Activated gamma-delta T cell treated with Interleukin-2 at 50 U/mL for 16 hours (primary cell): ENCODE measurements around the gene PRR12.
A peak's percentile ranks its signal among the peaks of the same experiment; 100 is the strongest.

Source experiments
- DNase-seq: peaks from one replicate; pipeline ENCODE4 v3.0.0-alpha.2; 2020

PRR12 gene, protein sequence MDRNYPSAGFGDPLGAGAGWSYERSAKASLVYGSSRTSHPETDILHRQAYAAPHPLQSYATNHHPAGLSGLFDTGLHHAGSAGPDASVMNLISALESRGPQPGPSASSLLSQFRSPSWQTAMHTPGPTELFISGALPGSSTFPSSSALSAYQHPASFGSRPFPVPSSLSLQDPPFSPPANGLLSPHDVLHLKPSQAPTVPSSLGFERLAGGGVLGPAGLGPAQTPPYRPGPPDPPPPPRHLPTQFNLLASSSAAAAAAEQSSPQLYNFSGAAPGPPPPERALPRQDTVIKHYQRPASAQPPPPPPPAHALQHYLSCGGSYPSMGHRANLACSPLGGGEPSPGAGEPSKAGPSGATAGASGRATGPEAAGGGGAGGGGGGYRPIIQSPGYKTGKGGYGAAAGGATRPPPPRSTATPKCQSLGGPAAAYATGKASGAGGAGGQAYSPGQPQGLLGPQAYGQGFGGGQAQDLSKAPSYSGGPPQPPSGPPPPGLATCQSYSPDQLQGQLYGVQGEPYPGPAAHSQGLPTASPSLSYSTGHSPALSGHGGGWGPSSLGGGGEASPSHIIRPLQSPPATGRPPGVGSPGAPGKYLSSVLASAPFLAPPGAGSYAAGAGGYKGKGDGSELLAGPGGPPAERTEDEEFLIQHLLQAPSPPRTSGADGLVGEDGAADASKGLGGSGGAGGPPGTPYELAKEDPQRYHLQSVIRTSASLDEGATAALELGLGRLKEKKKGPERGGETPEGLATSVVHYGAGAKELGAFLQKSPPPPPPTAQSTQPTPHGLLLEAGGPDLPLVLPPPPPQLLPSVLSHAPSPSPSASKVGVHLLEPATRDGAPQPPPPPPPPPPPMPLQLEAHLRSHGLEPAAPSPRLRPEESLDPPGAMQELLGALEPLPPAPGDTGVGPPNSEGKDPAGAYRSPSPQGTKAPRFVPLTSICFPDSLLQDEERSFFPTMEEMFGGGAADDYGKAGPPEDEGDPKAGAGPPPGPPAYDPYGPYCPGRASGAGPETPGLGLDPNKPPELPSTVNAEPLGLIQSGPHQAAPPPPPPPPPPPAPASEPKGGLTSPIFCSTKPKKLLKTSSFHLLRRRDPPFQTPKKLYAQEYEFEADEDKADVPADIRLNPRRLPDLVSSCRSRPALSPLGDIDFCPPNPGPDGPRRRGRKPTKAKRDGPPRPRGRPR (N-terminal part only)

DNA sequence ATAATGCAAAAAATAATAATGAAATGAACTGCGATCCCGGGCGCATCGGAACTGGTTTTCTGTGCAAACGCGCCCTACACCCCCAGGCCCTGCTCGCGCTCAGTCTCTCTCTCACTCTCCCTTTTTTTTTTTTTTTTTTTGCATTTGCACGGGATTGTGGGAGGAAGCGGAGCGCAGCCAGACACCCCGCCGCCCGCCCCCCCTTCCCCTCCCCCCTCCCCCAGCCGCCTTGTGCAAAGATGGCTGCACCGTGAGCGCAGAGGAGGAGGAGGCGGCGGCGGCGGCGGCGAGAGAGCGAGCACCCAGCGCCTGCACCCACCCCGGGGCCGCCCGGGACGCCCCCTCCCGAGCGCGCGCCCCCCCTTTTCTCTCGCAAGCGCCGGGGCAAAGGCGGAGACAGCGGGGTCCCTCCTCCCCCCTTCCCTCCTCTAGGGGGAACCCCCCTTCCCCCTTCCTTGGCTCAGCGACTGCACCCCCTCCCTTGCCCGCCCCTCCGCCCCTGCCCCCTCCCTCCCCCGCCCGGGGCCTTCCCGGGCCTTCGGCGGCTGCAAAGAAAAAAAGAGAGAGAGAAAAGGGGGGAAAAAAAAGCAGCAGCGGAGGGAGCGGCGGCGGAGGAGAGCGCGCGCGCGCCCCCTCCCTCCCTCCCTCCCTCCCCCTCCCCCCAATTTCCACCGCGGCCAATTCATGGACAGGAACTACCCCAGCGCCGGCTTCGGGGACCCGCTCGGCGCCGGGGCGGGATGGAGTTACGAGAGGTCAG is at the start of gene PRR12:
TSS of gene PRR12 (plus strand) at position 212 of the 760 bp plus-strand sequence. CDS start at position 685, 473 bp downstream.
- DNase-seq, result peak; percentile 68

DNA sequence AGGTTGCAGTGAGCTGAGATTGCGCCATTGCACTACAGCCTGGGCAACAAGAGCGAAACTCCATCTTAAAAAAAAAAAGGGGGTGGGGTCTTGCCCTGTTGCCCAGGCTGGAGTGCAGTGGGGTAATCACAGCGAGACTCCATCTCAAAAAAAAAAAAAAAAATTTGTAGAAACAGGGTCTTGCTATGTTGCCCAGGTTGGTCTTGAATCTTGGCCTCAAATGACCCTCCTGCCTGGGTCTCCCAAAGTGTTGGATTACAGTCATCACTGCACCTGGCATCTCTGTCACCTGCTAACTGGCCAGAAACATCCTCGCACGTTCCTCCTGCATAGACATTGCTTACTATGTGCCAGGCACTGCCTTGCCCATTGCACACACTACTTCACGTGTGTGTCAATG is 49.1 kb upstream of the PRR12 start:
- DNase-seq, result no peak

DNA sequence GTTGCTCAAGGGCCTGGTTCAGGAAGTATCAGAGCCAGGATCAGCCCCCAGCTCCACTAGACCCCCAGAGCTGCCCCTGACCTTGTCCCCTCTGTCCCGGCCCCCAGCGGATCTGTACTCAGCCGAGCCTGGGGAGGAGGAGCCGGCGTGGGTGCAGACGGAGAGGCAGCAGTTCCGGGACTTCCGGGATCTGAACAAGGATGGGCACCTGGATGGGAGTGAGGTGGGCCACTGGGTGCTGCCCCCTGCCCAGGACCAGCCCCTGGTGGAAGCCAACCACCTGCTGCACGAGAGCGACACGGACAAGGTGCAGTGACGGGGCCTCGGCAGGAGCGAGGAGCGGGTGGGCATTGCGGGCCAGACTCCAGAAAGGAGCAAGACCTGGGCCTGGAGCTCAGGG is 48.5 kb upstream of the PRR12 start:
- DNase-seq, result no peak

DNA sequence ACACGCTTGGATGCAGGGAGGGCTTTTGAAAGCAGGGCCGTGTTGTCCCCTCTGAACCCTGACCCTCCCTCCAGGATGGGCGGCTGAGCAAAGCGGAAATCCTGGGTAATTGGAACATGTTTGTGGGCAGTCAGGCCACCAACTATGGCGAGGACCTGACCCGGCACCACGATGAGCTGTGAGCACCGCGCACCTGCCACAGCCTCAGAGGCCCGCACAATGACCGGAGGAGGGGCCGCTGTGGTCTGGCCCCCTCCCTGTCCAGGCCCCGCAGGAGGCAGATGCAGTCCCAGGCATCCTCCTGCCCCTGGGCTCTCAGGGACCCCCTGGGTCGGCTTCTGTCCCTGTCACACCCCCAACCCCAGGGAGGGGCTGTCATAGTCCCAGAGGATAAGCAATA is 48.0 kb upstream of the PRR12 start:
- DNase-seq, result no peak

DNA sequence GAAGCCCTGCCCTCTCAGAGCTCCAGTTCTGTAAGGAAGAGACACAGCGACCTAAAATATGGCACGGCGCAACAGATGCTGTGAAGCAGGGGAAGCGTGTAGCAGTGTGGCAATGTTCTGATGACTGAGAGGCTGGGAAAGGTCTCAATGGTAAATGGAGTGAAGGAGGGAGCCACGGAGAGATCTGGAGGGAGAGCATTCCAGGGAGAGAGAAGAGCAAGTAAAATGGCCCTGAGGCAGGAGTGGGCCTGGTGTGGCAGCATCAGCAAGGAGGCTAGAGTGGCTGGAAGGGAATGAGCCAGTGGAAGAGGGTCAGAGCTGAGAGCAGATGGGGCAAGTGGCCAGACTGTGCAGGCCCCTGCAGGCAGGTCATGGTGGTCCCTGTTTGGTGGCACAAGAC is 46.8 kb upstream of the PRR12 start:
- no peak for DNase-seq

DNA sequence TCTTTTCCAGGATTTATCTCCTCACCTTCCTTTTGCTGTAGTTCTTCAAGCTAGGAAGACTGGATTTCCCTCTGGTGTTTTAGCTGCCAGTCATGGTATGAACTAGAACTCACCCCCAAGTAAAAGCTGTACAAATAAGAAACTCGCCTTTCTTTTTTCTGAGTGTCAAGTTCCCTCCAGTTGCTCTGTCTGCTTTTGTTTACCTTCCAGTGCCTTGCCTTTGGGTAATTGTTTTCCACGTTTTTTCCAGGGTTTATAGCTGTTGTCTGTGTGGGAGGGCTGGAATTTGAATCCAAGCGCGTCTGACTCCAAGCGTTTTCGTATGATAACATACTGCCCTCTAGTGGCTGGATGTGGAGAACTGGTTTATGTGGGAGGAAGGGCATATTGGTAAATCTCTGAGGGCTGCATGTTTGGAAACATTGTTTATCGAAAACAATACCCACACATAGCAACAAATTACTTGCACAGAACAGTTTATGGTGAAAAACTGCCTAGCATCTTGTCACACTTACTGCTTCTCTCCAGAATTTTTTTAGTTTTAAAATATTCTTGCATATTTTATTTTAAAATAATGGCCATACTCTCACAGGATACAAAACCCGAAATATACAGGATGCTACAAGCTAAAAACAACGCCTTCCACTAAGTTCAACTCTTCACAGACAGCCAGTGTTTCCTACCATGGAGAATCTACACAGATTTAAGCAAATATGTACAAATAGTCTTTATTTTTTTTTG is 44.0 kb upstream of the PRR12 start:
- peak; percentile 70 for DNase-seq

DNA sequence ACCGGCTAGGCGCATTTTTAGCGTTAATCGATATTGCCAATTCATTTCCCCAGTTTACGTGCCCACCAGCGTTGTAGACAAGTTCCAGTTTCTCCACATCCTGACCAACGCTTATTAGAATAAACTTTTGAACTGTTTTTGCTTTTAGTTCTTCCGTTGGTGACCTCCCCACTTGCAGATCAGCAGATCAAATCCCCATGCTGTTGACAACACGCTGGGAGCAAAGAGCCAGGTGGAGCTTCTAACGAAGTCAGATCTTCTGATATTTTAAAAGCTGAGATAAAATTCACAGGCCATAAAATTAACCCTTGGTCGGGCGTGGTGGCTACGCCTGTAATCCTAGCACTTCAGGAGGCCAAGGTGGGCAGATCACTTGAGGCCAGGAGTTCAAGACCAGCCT is 41.9 kb upstream of the PRR12 start:
- DNase-seq, result no peak

DNA sequence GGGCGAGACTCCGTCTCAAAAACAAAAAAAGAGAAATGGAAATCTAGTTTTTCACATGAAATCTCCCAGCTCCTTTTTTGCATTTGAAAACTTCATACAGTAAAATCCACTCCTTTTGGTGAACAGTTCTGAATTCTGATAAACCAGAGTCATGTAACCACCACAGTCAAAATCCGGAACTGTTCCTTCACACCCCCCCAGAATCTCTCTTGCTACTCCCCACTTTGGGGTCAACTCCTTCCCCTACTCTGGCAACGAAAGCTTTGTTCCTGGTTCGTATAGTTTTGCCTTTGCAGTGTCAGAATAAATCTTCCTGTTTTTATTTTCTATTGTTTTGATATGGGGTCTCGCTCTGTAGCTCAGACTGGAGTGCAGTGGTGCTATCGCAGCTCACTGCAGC is 39.5 kb upstream of the PRR12 start:
- DNase-seq, result no peak

DNA sequence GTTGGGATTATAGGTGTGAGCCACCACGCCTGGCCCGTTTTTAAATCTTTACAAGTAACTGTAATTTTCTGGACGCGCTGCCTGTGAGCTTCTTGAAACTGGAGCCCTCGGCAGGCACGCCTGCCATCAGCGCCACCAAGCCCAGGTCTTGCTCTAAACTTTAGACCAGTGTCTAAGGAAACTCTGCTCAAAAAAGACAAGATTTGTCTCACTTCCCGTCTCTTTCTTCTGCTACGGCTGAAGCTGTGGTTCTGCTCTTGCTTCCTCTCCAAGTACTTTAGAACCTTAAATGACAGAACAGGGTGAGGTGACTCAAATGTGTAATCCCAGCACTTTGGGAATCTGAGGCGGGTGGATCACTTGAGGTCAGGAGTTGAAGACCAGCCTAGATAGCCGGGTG is 38.2 kb upstream of the PRR12 start:
- peak; percentile 35 for DNase-seq

DNA sequence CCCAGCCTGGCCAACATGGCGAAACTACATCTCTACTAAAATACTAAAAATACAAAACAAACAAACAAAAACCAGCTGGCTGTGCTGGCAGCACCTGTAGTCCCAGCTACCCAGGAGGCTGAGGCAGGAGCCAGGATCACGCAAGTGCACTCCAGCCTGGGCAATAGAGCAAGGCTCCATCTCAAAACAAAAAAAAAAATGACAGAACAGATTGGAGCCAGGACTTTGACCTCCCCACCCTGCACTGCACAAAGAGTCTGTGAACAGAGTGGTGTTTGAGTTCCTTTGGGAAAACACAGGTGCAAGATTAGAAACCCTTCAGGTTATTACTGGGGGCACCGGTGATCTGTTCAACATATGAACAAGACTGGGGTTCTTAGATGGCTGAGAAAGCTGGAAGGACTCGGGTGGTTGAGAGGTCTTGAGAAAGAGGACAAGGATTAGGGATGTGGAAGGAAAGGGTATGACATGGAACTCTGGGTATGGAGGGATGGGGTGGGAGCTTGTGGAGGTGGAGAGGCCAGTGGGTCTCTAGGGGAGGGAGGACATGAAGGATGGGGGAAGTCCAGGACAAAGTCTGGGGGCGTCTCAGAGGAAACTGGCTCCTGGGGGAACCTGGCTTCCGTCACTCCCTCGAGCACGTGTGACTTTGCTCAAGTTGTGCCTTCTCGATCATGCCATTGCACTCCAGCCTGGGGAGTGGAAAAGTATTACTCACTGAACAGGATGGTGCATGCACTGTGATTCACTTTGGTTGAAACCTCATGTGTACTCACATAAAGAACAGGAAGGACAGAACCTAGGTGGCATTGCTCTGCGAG is 37.3 kb upstream of the PRR12 start:
- DNase-seq, result peak; percentile 40

DNA sequence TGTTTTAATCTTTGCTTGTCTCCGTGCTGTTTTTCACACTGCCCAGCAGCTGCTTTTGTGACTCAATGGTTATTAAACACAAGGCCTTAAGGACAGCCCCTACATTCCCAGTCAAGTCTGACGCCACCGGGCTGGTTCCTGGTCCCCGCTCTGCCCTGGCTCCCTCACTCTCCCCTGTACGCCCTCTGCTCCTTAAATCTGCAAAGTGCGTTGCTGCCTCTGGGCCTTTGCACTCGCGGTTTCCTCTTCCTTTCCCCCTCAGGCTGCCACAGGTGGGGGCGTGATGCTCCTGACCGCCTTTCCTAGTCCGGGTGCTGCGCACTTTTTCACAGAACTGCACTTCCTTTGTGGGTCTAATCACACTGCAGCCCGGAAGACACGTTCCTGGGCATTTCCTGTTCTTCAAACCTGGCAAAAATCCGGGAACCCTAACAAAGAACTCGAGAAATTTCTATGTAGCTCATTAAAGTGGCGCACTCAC is 36.2 kb upstream of the PRR12 start:
- peak; percentile 48 for DNase-seq

DNA sequence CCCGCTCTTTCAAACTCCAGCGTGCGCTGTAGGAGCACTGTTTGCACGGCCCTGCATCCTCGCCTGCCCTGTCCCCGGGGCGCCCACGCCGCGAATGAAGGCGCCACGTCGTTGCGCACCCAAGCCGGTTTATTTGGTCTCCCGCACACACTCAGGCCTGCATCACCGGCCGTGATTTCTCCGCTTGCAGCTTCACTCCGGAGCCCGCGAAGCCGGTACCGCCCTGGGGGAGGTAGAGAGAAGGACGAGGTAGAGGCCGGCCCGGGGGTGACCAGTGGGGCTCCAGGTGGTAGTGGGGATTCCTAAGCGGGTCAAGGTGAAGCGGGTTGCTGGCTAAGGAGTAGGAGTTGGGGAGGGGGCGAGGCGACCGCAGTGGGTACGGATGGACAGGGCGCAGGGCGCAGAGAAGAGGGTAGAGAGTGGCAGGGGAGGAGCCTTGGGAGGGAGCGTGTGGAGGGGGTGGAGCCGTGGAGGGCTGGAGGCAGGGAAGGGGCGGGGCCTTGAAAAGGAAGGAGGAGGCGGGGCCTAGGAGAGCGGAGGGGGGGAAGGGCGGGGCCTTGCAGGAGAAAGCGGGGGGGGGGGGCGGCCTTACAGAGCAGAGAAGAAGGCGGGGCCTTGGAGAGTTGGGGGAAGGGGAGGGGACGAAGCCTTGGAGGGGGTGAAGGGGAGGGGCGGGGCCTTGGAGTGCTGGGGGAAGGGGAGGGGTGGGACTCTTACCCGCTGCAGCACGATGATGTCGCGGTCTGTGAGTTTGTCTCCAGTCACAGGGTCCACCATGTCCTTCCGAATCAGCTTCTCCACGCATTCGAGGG is 35.2 kb upstream of the PRR12 start:
- peak; percentile 71 for DNase-seq

DNA sequence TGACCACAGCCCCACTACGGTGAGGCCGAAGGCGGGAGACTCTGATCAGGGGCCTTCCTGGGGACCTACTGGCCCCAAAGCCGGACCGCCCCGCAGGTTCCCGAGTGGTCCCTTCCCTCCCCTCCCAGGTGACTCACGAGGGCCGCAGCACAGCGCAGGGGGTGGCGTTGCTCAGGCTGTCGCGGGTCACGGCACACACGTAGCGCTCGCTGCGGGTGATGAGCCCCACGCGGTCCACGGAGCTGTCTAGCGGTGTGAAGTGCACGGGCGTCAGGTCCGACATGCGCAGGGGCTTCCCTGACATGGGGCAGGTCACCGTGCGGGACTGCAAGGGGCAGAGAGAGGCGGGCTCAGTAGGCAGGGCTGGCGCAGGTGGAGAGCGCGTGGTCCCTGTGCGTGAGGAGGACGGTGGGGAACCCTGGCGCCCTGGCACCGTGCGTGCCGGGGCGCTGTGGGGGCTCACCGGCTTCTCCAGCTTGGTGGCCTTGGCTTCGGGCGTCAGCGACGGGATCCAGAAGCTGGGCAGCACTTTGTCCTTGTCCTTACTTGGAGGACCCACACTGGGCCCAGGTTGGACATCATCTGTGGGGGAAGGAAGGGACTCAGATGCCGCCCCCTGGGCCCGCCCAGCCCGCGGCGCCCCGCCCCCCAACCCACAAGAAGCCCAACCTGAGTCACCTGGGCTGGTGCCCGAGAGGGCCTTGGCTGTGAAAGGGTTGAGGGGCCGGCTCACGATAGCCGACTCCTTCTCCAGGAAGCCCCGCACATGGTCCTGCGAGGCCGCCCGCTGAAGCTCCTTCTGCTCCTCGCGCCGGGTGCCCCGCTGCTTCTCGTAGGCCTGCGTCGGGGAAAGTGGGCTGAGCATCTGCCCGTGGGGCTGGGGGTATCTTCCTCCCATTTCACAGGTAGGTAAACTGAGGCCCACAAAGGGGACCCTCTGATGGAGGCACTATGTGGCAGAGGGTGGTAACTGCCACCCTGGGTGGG is 34.3 kb upstream of the PRR12 start:
- peak; percentile 64 for DNase-seq

DNA sequence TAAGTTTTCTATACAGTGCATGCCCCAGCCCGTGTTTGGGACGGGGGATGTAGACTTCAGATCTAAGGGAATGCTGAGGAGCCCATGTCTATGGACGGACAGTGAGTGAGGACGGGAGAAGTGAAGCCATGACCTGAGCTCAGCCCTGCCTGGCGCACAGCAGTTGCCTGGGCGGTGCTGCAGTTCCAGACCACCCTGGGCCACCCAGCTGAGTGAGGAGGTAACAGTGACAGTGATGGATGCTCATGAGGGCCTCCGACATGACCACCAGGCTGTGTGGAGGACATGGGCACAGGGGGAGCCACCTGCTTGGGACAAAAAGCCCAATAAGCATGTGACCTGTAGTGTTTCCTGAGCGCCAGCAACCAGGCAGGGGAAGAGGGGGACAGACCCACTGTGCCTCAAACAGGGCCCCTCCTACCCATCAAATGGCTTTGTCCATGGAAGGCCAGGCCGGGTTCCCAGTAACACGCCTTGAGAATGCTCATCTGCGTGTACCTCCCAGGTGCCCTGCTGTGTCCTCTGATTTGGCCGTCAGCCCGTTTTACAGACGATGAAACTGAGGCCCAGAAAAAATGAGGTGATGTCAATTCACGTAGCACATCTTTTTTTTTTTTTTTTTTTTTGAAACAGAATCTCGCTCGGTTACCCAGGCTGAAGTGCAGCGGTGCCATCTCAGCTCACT is 33.2 kb upstream of the PRR12 start:
- no peak for DNase-seq

DNA sequence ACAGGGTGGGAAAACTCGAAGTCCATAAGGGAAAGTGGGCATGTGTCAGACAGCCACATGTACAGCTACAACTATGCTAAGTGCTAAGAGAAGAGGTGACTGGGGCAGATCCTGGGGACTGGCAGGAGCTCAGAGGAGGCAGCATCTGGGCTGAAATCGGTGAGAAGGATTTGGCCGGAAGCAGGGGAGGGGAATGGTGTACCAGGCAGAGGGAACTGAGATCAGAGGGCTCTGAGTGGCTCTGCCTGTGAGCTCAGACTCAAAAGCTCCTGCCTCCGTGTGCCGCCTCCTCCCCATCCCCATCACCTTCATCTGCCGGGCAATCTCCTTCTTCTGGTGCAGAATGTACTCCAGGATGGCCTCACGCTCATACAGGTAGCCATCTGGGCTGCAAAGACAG is 32.4 kb upstream of the PRR12 start:
- DNase-seq, result no peak

DNA sequence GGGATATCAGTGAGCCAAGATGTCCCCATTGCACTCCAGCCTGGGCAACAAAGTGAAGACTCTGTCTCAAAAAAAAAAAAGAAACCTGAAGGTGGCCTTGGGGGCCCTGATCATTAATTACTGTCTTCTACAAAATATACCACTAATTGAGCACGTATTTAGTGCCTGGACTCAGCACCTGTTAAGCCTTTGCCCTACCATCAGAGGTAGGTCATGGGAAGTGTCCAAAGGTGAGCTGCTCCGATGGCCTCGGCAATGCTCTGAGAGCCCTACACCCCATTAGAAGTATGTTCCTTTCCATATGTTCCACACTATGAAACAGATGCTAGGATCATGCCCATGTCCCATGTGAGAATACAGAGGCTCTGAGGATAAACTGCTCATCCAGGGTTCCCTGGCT is 31.5 kb upstream of the PRR12 start:
- no peak for DNase-seq

DNA sequence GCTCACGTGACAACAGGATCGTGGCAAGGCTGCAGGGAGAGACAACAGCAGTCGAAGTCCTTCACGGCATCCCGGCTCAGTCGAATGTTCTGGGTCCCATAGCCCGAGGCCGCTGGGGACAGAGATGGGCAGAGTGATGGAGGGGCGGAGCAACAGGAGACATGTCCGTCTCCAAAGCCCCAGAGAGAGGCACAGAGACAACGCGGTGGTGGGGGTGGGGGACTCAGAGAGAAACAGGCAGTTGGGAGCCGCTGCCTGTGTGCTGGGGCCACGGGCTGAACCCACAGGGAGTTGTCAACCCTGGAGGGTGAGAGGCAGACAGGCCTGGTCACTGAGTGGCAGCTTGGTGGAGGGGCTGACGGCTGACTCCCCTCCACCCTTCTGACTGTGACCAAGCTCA is 31.1 kb upstream of the PRR12 start:
- DNase-seq, result no peak

DNA sequence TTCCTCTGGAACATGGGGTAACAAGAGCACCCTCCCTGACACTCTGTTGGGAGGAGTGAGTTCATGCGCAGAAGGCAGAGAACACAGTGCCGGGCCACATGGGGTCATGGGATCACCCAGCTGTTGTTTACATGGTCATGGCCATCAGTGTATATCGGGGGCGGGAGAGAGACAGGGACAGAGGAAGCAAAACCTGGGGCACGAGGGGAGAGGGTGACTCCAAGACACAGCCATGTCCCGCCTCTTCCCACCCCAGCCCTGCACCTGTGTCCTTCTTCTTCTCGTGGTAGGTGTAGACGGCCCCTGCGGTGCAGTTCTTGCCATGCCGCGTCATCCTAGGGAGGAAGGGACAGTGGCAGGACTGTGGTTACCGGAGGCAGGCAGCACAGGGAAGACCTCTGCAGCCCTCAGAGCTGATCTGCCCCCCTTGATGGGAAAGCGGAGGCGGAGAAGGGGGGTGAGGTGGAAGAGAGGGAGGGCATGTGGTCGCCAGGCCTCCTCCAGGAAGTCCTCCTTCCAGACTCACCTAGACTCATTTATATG is 30.6 kb upstream of the PRR12 start:
- DNase-seq, result peak; percentile 47
